HG02759 (cell line): Measurements from ENCODE around the gene CHST1.

ENCODE experiments used
- ATAC-seq: cut with Tn5 transposase; IDR thresholded peaks from one replicate; pipeline ENCODE4 v1.9.1; 2021; ENCODE audit warnings: mild to moderate bottlenecking, moderate library complexity; ENCODE audit not compliant: unreplicated experiment

Gene CHST1

DNA sequence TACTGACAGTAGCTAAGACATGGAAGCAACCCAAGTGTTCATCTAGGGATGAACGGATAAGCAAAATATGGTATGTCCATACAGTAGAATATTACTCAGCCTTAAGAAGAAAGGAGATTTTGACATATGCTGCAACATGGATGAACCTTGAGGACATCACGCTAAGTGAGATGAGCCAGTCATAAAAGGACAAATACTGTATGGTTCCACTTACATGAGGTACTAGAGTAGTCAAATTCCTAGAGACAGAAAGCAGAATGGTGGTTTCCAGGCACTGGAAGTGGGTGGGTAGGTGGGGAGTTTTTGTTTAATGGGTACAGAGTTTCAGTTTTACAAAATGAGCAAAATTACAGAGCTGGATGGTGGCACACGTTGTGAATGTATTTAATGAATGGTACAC lies 18.1 kb downstream of the CHST1 start:
- ATAC-seq: no peak

DNA sequence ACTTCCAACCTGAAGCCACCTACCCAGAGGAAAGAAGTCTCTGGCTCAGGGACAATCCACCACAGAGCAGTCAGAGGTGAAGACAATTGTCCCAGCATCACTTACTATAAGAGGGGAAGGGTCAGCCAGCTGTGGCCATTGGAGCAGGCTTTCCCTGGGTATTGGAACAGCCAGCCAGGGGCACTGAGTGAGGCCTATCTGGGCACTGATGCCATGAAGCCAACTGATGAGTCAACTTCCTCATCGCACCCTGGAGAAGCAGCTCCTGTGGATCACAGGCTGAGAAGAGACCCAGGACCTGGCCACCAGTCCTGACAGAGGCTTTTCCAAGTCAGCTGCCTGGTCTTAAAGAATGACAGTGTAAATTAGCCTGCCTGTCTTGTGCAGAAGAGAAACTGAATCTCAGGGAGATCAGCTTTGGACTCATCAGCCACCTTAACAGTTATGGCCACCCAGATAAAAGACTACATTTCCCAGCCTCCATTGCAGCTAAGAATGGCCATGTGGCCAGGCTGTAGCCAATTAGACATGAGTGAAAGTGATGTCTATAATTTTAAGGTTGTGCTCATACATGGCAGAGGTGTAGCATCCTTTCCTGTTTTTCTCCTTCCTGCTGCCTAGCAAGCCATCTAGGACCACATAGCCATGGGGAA lies 19.0 kb downstream of the CHST1 start:
- peak; percentile 57 for ATAC-seq

DNA sequence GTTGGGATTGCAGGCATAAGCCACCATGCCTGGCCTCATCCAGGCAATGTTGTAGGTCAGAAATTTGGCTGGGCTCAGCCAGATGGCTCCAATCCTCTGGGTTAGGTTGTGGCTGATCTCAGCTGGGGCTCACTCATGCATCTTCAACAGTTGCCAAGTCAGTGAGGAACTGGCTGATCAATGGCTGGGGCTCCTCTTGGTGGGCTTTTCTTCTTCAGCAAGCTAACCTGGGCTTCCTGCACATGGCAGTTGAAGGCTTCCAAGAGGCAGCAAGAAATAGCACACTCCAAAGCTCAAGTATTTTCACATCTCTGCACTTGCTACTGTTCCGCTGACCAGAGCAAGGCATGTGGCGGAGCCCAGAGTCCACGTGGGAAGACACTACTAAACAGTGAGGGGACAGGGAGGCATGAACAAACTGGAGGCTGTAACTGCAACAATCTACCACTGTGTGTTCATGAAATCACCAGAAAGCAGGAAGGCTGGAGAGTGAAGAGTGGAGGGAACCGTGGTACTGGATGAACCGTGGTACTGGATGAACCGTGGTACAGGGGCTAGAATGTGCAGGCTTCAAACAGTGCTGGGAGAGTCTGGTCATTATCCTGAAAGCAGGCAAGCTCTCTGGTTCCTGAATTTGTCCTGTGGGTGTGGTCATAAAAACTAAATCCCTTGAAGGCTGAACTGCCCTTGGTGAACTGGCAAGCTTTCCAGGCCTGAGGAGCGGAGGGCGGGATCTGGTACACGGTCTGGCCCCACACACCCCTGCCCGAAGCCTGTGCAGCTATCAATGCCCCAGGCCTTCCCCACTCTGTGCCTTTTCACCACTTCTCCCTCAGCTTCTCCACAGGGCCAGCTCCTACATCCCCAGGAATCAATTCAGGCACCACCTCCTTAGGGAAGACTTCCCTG lies 20.2 kb downstream of the CHST1 start:
- no peak for ATAC-seq

DNA sequence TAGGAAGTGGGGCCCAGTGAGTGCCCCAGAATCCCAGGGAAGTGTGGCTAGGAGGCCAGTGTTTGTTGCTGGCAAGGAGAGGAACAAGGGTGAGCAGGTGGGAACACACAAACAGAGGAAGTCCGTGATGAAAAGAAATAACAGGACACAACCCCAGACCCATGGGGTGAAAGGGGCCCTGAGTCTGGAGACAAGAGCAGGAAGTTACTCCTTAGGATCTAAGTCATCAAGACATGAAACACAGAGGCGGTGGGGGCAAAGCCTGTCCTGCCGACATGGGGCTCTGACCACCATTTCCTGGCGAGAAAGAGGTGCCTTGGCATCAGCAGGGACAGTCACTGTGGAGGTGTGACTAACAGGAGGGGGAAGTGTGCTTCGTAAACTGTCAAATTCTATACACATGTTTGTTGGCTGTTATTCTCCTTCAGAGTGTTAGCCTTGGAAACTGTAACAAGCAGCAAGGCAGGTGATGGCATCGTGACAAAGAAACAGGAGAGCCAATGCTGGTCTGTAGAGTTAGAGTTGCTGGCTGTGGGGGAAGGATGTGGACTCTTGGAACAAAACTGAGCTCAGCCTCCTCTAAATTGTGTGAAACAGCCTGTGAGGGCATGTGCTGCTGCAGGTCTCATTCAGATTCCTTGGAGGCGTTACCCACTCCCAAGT lies 21.7 kb downstream of the CHST1 start:
- no peak for ATAC-seq

DNA sequence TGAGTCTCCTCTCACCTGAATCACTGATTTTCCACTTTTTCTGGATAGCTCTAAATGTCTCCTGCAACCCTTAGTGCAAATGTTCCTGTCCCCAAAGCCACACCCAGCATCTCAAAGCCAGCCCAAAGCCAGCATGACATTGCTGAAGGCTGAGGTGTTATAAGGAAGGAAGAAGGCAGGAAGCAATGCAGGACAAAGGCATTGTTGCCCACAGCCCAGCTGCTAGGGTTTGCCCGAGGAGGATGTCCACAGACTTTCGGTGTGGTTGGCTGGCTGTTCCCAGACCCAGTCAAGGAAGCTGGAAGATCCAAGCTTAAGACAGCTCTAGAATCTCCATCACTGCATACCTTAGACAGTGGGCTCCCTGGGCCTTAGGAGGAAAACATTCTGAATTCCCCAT lies 23.5 kb downstream of the CHST1 start:
- no peak for ATAC-seq

DNA sequence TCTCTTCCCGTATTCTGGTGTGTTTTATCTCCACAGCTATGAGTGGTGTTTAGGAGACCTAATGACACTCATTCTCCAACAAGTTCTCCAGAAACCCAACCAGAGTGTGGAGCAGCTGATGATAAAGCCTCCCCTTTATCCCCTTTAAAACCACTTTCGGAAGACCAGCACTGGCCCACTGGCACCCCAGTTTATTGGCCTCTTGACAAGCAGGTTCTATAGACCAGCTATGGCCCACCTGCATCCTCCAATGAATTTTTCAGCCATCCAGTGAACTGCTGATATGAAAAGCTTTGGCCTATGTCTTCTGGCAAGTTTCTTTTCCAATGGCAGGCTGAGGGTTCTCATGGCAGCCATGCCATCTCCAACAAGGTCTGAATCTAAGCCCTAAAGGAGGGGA lies 27.4 kb downstream of the CHST1 start:
- ATAC-seq: no peak

DNA sequence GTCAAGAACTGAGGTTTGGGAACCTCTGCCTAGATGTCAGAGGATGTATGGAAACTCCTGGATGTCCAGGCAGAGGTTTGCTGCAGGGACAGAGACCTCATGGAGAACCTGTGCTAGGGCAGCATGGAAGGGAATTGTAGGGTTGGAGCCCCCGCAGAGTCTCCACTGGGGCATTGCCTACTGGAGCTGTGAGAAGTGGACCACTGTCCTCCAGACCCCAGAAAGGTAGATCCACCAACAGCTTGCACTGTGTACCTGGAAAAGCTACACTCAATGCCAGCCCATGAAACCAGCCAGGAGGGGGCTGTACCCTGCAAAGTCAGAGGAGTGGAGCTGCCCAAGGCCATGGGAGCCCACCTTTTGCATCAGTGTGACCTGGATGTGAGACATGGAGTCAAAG lies 29.5 kb downstream of the CHST1 start:
- ATAC-seq: no peak

DNA sequence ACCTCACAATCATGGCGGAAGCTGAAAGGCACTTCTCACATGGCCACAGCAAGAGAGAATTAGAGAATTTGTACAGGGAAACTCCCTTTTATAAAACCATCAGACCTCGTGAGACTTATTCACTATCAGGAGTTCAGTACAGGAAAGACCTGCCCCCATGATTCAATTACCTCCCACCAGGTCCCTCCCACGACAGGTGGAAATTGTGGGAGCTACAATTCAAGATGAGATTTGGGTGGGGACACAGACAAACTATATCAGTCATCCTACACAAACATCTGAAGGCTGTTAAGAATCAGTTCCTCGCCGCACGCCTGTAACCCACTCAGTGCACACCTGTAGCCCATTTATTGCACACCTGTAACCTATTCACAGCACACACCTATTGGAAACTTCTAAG lies 39.8 kb downstream of the CHST1 start:
- no peak for ATAC-seq

DNA sequence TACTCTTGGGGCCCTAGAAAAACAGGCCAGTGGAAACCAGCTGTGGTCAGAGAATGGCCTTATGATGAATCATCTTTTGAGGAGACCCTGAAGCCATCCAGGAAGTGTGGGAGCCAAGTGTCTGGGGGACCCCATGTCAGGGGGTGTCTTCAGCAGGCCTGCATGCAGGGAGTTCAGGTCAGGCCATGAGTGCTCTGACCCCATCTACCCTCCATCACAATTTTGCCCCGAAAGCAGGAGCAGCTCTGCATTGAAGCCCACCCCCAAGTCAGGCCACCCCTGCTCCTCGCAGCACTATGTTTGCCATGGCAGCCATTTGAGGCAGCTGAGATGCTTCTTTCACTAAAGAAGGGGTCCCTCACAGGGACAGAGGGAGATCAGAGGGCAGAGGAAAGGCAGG lies 41.3 kb downstream of the CHST1 start:
- ATAC-seq: no peak

DNA sequence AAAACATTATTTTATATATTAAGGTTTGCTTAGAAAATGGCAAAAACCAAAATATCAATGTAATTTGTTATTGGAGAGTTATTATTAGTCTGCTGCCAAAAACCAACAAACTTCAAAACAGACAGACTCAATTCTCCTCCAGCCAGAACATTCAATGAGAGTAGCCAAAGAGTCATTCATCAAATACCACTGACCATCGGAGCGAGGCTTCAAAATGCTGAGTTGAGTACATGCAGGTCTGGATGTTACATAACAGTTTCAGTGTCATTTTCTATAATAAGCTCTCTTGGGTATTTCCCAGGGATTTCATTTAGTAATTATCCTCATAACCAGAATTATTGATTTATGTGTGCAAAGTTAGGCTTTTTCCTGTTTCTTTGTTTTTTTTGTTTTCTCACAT lies 42.6 kb downstream of the CHST1 start:
- no peak for ATAC-seq

DNA sequence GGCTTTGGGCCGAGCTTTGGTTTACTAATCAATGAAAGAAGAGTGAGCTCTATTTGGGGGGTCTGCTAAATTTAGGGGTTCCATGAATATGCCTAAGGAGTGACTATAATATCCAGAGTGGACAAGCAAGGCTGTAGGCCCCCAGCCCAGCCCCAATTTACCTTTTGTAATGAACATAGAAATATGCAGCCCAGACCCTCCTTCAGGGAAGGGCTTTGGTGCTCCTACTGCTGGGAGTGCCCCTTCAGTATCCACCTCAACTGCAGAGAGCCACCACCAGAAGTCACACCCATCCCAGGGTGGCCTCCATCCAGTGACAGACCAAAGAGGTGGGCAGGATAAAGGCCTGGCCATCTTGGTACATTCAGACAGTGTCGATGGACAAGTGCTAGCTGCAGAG lies 43.1 kb downstream of the CHST1 start:
- ATAC-seq: no peak

DNA sequence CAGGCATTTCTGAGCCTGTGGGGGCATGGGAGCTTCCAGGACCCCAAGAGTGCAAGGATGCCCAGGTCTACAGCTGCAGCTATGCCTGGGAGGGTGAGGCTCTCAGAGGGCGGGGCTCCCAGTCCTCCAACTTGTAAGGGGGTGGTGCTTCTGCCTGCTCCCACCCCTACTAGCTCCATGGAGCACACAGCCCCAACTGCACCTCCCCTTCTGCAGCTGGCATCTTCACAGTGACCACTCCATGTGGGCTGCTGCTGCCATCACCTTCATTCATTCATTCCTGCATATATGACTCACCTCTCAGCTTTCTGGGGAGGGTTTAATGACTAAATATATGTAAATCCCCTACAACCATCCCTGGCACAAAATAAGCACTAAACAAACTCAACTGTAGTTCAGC lies 43.8 kb downstream of the CHST1 start:
- ATAC-seq: no peak

DNA sequence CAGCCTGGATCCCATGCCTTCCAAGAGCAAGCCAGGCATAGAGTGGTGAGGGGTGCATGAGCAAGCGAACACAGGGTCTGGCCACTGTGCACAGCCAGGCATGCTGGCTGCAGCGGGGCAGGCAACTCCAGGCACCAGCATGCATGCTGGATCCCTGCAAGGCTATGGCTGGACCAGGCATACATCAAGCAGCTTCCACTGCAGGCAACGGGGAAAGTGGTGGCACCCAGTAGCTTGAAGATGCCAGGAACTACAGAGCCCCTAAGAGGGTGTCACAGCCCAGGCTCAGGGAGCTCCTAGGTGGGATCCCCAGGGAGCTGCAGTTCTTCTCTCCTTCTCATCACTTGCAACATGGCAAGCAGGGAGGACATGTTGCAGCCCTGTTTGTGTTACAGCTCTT lies 45.2 kb downstream of the CHST1 start:
- ATAC-seq: no peak

DNA sequence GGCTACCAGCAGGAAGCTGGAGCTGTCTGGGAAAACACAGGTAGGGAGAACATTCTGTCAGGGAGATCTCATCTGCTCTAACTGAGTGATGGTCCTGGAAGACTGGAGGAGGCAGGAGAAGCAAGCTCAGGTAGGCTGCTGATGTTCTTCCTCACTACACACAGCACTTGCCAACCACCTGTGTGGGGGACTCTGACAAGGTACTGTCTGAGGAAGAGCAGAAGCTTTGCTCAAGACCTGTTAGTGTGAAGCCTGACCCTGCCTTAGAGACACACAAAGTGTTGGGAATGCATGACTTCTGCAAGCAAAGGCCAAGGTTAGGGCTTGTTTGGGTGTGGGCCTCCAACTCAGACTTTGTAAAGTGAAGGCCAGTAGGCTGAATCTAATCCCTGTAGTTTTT lies 46.5 kb downstream of the CHST1 start:
- ATAC-seq: no peak

DNA sequence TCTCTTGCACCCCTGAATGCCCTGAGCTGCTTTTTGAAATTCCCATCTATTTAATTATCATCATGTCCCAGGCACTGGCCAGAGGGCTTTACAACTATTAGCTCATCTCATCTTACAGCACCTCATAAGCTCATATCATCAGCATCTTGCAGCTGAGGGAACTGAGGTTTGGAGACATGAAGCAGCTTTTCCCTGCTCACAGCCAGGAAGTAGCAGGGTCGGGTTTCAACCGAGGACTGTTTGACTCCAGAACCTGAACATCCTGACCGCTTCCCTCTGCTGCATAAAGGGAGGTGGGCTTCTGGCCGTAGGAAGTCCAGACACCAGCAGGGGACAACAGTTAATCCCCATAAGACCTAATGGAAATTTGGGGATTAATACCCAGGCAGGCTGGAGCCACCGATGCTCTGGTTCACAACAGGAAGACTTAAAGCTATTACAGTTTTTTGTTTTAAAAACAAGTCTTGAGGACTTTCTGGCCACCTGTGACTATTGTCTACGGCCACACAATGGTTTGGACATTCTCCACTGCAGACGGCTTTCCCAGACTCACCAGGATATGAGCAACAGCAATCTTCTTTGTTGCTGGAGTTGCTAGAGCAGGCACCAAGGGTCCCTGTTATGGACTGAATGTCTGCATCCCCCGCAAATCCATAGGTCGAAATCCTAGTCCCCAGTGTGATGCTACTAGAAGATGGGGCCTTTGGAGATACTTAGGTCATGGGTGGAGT lies 47.4 kb downstream of the CHST1 start:
- ATAC-seq: no peak

DNA sequence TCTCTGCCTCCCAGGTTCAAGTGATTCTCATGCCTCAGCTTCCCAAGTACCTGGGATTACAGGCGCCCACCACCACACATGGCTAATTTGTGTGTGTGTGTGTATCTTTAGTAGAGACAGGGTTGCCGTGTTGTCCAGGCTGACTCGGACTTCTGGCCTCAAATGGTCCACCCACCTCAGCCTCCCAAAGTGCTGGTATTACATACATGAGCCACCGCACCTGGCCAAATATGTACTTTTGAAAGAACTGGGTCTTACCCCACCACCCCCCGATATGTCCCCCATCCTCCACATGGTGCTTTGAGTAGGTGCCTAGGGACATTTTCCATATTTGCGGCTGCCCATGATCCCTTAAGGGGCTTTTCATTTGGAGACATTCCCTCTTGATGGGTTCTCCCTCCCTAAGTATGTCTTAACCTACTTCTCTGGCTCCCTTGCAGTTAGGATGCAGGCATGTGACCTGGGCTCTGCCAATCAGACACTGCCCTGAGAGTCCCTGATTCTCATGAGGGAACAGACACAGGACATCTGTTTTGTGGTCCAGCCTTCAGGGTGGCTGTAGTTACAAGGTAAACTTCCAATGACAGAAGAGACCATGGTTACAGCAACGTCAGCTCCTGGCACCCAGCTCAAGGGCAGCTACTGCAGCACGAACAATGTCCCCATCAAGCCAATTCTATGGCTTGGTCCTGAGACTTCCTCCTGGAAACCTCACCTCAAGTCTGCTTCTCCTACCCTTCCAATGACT lies 48.4 kb downstream of the CHST1 start:
- no peak for ATAC-seq

DNA sequence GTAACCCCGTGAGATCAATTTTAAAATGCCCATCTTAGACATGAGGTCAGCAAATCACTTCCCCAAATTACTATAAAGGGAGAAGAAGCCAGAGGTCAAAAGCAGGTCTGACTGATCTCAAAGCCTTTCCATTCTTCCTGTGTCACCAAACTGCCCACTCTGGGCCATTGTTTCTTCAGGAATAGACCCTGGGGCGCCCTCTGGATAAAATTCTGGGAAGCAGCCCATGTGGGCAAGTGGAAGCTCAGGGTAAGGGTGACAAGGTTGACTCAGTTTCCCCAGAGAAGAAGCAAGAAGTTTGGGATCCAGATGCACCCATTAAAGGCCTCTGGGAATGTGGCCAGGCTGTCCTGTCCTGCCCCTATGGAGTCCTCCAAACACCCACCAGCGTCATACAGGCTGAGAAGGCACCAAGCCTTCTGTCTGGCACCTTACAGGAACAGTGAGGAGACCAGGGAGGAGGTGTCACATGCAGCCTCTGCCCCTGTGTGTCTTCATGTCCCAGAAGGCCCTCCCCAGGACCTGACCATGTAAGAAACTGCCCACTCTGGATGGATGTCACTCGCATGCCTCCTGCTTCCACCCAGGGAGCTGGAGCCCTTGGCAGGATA lies 50.1 kb downstream of the CHST1 start:
- no peak for ATAC-seq

DNA sequence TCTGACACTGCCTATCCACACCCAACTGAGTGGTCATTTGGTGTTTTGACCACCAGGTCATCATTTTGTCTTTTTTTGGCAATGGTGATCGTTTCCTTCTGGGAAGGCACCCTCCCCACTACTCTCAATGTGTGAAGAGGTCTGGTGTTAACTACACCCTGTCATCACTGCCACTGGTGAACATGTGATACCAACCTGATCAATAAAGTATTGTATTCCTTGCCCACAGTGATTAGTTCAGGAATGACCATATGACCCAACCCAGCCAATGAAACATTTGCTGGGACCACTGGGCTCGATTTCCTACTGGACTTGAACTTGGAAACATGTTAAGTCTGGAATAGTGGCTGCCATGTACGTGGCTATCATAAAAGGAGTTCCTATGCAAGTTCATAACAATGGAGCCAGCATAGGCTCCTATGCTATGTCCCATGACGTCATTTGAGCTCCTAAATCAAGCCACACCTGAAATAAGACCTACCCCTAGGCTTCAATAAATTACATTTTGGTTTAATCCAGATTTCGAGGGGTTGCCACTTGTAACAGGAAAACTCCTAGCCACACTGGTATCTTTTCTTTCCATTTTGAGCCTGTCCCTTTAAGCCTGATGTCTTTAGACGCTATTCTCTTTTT lies 51.1 kb downstream of the CHST1 start:
- no peak for ATAC-seq

DNA sequence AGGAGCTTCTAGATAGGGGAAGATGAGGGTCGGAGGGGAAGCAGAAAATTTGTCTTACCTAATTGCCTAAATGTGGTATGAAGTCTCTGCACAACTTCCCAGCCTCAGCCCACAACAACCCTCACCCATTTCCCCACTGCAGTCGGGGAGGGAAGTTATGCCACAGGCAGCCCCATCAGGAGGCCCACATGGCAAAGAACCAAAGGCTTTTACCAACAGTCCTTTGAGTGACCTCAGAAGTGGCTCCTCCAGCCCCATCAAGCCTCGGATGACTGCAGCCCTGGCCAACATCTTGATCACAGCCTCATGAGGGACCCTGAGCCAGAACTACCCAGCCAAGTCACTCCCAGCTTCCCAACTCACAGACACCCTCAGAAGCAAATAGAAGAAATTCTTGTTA lies 54.8 kb downstream of the CHST1 start:
- no peak for ATAC-seq

DNA sequence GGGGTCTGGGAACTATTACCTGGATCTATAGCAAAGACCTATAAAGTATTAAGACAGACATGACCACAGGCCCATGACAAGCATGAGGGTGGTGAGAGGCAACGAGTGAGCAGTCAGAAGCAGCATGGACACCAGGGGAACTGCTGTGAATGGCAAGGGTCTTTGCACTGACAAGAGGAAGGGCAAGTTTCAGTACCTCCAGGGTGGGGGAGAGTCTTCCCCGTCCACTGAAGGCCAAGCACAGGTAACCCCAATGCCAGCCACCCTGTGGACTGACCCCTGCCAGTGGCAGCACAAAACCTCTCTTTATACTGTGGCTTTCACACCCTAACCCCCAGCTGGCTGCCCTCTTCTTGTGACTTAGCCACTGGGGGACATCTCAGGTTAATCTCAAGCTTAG lies 55.5 kb downstream of the CHST1 start:
- no peak for ATAC-seq
